ENCODE measurements around the gene LILRB4. TPM values are rescaled to one million over a fixed set of nuclear protein-coding genes. Genes with fewer than 3 reads are reported as not detected.
A peak's percentile ranks its signal among the peaks of the same experiment; 100 is the strongest.
"Not testable (repeated sequence)": the region's sequence is repeated elsewhere in the genome, so short reads cannot be mapped to it uniquely, and the experiment has no call there.

LILRB4 gene
- total RNA-seq, 1 donor from 2014 or later: not detected

DNA sequence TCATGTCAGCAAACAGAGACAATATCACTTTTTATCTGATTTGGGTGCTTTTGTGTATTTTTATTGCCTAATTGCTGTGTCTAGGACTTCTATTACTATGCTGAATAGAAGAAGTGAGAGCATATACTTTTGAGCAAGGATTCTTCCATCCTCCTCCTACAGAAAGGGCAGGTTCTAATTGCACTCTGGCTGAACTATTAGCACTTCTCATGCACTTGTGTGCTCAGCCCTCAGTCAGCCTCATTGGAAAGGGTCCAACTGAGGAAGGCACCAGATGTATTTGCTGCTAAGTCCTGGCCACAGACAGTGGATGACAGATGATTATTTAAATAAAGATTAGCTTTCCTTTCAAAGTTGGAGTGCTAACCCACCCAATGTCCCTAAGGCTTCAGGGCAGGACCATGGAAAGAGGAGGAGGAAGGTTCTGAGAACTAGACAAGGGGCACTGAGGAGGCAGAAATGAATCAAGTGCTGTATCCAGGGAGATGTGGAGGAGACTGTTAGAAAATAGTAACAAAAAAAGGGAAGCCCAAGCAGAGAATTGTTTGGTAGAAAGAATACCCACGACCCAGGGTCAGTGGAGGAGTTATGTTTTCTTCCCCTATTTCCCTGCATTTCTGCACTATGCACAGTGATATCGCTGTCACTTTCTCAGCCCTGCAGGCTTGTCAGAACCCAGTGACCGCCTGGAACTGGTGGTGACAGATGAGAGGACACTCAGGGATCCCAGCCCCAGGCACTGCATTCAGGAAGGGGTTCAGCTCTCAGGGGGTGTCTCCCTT, 8.0 kb downstream of the LILRB4 start:
- Mint-ChIP-seq H3K27me3 (ENCODE audit: low read depth) (no peaks in the 10 kb centered on the region), H3K4me3 (no peak overlapping the region), H3K36me3 (peaks cover 2% of the 10 kb centered on the region), H3K27ac (no peak overlapping the region), H3K4me1 (no peaks in the 10 kb centered on the region), H3K9me3 (peaks cover 42% of the 10 kb centered on the region)
- TF ChIP-seq, protein P1, sequence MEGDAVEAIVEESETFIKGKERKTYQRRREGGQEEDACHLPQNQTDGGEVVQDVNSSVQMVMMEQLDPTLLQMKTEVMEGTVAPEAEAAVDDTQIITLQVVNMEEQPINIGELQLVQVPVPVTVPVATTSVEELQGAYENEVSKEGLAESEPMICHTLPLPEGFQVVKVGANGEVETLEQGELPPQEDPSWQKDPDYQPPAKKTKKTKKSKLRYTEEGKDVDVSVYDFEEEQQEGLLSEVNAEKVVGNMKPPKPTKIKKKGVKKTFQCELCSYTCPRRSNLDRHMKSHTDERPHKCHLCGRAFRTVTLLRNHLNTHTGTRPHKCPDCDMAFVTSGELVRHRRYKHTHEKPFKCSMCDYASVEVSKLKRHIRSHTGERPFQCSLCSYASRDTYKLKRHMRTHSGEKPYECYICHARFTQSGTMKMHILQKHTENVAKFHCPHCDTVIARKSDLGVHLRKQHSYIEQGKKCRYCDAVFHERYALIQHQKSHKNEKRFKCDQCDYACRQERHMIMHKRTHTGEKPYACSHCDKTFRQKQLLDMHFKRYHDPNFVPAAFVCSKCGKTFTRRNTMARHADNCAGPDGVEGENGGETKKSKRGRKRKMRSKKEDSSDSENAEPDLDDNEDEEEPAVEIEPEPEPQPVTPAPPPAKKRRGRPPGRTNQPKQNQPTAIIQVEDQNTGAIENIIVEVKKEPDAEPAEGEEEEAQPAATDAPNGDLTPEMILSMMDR (IDR thresholded peaks at IDR 0.05; ENCODE audit: unreplicated experiment): no peak
- no peak for DNase-seq (ENCODE audit: low spot score in 2 of 2, unreplicated experiment in 2 of 2)

DNA sequence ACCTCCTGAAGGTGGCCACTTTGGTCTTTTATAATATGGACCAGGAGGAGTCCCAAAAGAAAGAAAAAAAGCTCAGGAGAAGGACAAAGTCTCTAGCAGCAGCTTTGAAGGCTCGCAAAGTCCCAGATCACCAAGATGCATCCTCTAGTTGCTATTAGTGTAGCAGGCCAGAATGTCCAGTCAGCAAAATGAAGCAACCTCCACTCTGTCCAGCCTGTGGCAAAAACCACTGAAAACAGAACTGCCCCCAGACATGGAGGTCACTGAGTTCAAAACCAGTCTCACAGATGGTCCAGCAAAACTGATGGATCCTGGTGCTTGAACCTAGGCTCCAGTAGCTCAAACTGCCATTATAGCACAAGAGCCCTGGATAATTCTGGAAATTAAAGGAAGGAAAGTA, 10.4 kb downstream of the LILRB4 start:
- H3K27ac Mint-ChIP-seq: no peak overlapping the region
- peaks cover 2% of the 10 kb centered on the region for H3K36me3 Mint-ChIP-seq
- TF ChIP-seq, protein P1 (IDR thresholded peaks at IDR 0.05; ENCODE audit: unreplicated experiment): no peak
- H3K27me3 Mint-ChIP-seq (ENCODE audit: low read depth): no peaks in the 10 kb centered on the region
- no peak for DNase-seq (ENCODE audit: low spot score in 2 of 2, unreplicated experiment in 2 of 2)
- no peak overlapping the region for H3K4me3 Mint-ChIP-seq
- no peaks in the 10 kb centered on the region for H3K4me1 Mint-ChIP-seq
- H3K9me3 Mint-ChIP-seq: peaks cover 40% of the 10 kb centered on the region

DNA sequence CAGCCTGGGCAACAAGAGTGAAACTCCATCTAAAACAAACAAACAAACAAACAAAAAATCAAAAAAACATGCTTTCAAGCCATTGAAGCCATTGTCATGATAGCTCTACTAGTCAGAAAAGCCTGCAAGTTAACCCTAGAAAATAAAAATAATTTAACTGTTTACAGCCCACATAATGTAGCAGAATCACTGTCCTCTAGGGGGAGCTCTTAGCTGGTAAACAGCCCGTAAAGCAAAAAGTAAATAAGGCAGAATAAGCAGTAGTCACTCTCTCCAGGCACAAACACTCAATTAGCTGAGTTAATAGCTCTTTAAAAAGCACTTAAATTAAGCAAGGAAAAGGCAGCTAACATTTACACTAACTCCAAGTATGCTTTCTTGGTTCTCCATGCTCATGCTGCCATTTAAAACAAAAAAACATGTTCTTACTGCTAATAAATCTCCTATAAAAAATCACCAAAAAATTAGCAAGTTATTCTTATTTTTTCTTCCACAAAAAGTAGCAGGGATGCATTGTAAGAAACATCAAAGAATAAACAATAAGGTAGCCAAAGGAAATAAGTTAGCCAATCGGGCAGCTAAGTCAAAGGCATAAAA, 11.3 kb downstream of the LILRB4 start:
- Mint-ChIP-seq H3K4me3 (no peak overlapping the region), H3K27ac (no peak overlapping the region), H3K27me3 (ENCODE audit: low read depth) (no peaks in the 10 kb centered on the region), H3K4me1 (no peaks in the 10 kb centered on the region), H3K36me3 (no peaks in the 10 kb centered on the region), H3K9me3 (peaks cover 34% of the 10 kb centered on the region)
- TF ChIP-seq, protein P1 (IDR thresholded peaks at IDR 0.05; ENCODE audit: unreplicated experiment): no peak
- DNase-seq (ENCODE audit: low spot score in 2 of 2, unreplicated experiment in 2 of 2): no peak

- not testable (repeated sequence) for H3K36me3 Mint-ChIP-seq; H3K4me3 Mint-ChIP-seq; H3K27me3 Mint-ChIP-seq (ENCODE audit: low read depth); DNase-seq (ENCODE audit: low spot score in 2 of 2, unreplicated experiment in 2 of 2); H3K27ac Mint-ChIP-seq; H3K4me1 Mint-ChIP-seq
- peaks cover 24% of the 10 kb centered on the region for H3K9me3 Mint-ChIP-seq
- TF ChIP-seq, protein P1 (IDR thresholded peaks at IDR 0.05; ENCODE audit: unreplicated experiment): peak; percentile 68
Measured at GRCh38 chr19:54676210-54676834, 13.5 kb downstream of the LILRB4 start.

GRCh38 chr19:54677217-54677616, 14.4 kb downstream of the LILRB4 start:
- Mint-ChIP-seq H3K4me1 (no peaks in the 10 kb centered on the region), H3K36me3 (no peaks in the 10 kb centered on the region), H3K27me3 (ENCODE audit: low read depth) (no peaks in the 10 kb centered on the region), H3K27ac (no peak overlapping the region), H3K4me3 (no peak overlapping the region), H3K9me3 (peaks cover 27% of the 10 kb centered on the region)
- no peak for DNase-seq (ENCODE audit: low spot score in 2 of 2, unreplicated experiment in 2 of 2)
- TF ChIP-seq, protein P1 (IDR thresholded peaks at IDR 0.05; ENCODE audit: unreplicated experiment): no peak

GRCh38 chr19:54681596-54681995, 18.8 kb downstream of the LILRB4 start:
- not testable (repeated sequence) for H3K4me1 Mint-ChIP-seq
- H3K9me3 Mint-ChIP-seq: peaks cover 51% of the 10 kb centered on the region

More at GRCh38 chr19:54681596-54681995, 18.8 kb downstream of the LILRB4 start:
- H3K27ac Mint-ChIP-seq; H3K4me3 Mint-ChIP-seq; DNase-seq (ENCODE audit: low spot score in 2 of 2, unreplicated experiment in 2 of 2); H3K36me3 Mint-ChIP-seq; H3K27me3 Mint-ChIP-seq (ENCODE audit: low read depth): not testable (repeated sequence)
